Spleen (tissue), 11 donors: ENCODE measurements around the gene CPT1B. TPM values are rescaled to one million over a fixed set of nuclear protein-coding genes. Genes with fewer than 3 reads are reported as not detected.
A peak's percentile ranks its signal among the peaks of the same experiment; 100 is the strongest.

Source experiments
- DNase-seq: peaks from one replicate; pipeline ENCODE4 v3.0.0-alpha.2; 2020
- H3K27ac ChIP-seq, 8 donors: fragments of 200-600 bp; sonication (generic) in 7 of 8; 1 replicate in 4 of 8; 2 replicates in 4 of 8; pipeline versions ENCODE4 v1.5.0 to v1.8.0; 2016 to 2021; ENCODE audit warnings: inconsistent platforms in 4 of 8, mild to moderate bottlenecking in 4 of 8, moderate library complexity in 1 of 8
- H3K27me3 ChIP-seq, 7 donors: fragments of 200-600 bp; sonication (generic) in 6 of 7; replicated peaks in 1 of 7; 1 replicate in 4 of 7; 2 replicates in 3 of 7; pipeline versions ENCODE4 v1.5.0 to v1.8.0; 2016 to 2021; ENCODE audit warnings: inconsistent platforms in 3 of 7, mild to moderate bottlenecking in 1 of 7
- H3K36me3 ChIP-seq, 6 donors: fragments of 200-600 bp; sonication (generic) in 5 of 6; 1 replicate in 4 of 6; 2 replicates in 2 of 6; pipeline versions ENCODE4 v1.5.0 to v1.8.0; 2016 to 2021; ENCODE audit warnings: inconsistent platforms in 2 of 6
- H3K4me1 ChIP-seq, 6 donors: fragments of 200-600 bp; sonication (generic) in 5 of 6; 1 replicate in 3 of 6; 2 replicates in 3 of 6; pipeline versions ENCODE4 v1.5.0 to v1.8.0; 2016 to 2021; ENCODE audit warnings: inconsistent platforms in 3 of 6
- H3K4me3 ChIP-seq, 8 donors: fragments of 200-600 bp; sonication (generic) in 7 of 8; 1 replicate in 4 of 8; 2 replicates in 4 of 8; pipeline versions ENCODE4 v1.5.0 to v1.8.0; 2016 to 2021; ENCODE audit warnings: inconsistent platforms in 4 of 8, mild to moderate bottlenecking in 4 of 8, moderate library complexity in 2 of 8
- H3K9me3 ChIP-seq, 8 donors: fragments of 200-600 bp; sonication (generic) in 7 of 8; 1 replicate in 4 of 8; 2 replicates in 4 of 8; pipeline versions ENCODE4 v1.5.0 to v1.8.0; 2016 to 2021; ENCODE audit warnings: inconsistent platforms in 4 of 8
- CTCF ChIP-seq, 11 experiments: fragments of 200-600 bp in 7 of 11; fragments of 450-650 bp in 4 of 11; sonication (generic) in 4 of 11; IDR thresholded peaks in 8 of 11; conservative IDR thresholded peaks in 3 of 11; 1 replicate in 7 of 11; 2 replicates in 4 of 11; pipeline versions ENCODE4 v1.4.0 to v1.8.0; 2016 to 2021; ENCODE audit warnings: antibody characterized with exemption in 11 of 11, inconsistent platforms in 4 of 11, mild to moderate bottlenecking in 1 of 11
- POLR2A ChIP-seq, 3 donors: fragments of 450-650 bp; IDR thresholded peaks; one replicate each; pipeline ENCODE4 v1.5.1; 2017; ENCODE audit warnings: antibody characterized with exemption in 3 of 3, mild to moderate bottlenecking in 1 of 3
- POLR2AphosphoS5 ChIP-seq, 3 donors: sonication (generic); formaldehyde crosslinking; IDR thresholded peaks; one replicate each; pipeline ENCODE4 v1.5.1; 2017; ENCODE audit warnings: antibody characterized with exemption in 3 of 3
- WGBS, 5 donors: extraction: QIAGEN DNeasy Blood & Tissue Kit in 3 of 5; methylation state at CpG; one replicate each; pipeline versions ENCODE4 v1.1.5 to v1.1.7; 2013 to 2018; 5-methylcytosine and 5-hydroxymethylcytosine counted together
- intact Hi-C: fragments of 100-400 bp; cut with DNase I; formaldehyde crosslinking; loops from one replicate; pipeline ENCODE4 v1.15.0; 2023; ENCODE audit warnings: low total_unique reads
- polyA plus RNA-seq, 3 donors: library from polyadenylated mRNA; stranded (reverse); fragments of 200-250 nt; gene quantifications; one replicate each; pipeline ENCODE4 v1.2.1, GENCODE V29; 2013
- total RNA-seq, 7 donors: library from RNA; depleted of rRNA in 3 of 7; stranded (reverse); fragments of >200 nt in 3 of 7; fragmentation: NEBNext Ultra II Directional in 4 of 7; extraction: Animal tissue kit (Norgen Biotek cat#: 25700) in 4 of 7; gene quantifications; one replicate each; pipeline versions ENCODE4 v1.1.0 to v1.2.1, GENCODE V29; 2016 to 2021
- donor health status: healthy with polysubstance abuse.
- donor health status: DM: no; HTN: no; CAD: no; lungs with moderate emphysema.
- donor health status: DM: no; HTN: no; CAD: no.
- donor health status: Bipolar disorder and iron deficiency.
- donor health status: healthy.
- donor health status: DM: no; HTN: no; CAD: no.
- donor health status: DM: yes; HTN: yes; CAD: no.

CPT1B gene
- total and polyA plus RNA-seq, 10 donors: 23.6 to 55.3 (median 34.3) TPM

- peaks cover 4 to 15% (median 9%) of the 10 kb centered on the region in 6 donors for H3K4me1 ChIP-seq
- H3K27ac ChIP-seq: peak within 1 kb of the TSS; percentile 37 to 85 (median 63)
- no peaks in the 10 kb centered on the region for H3K27me3 ChIP-seq
- intact Hi-C loops: no loop called here
- H3K36me3 ChIP-seq: peaks cover 0 to 6% (median 0%) of the 10 kb centered on the region in 6 donors
- TF ChIP-seq POLR2A (IDR thresholded peaks at IDR 0.05): no peak
- TF ChIP-seq POLR2AphosphoS5 (IDR thresholded peaks at IDR 0.05): peak; percentile 91 to 94 (median 93)
- TF ChIP-seq CTCF (IDR thresholded peaks at IDR 0.05 in 8 of 11, conservative IDR thresholded peaks at IDR 0.05 in 3 of 11): peak; percentile 94 to 100 (median 99)
- peak within 1 kb of the TSS; percentile 38 to 67 (median 55) for H3K4me3 ChIP-seq
- WGBS, 5 donors: 1 to 11% (median 5%) methylated on average over 43 to 61 of the region's 61 CpGs
- no peaks in the 10 kb centered on the region for H3K9me3 ChIP-seq
- peak; percentile 99 for DNase-seq
Observed at GRCh38 chr22:50562523-50563412, 15.5 kb downstream of the CPT1B start, which contains the start of gene SYCE3. TSS of gene SYCE3 (minus strand) at chr22:50562919. CDS start at chr22:50556405, 6,514 bp downstream.

GRCh38 chr22:50561401-50562358 is 16.5 kb downstream of the CPT1B start:
- Histone ChIP-seq H3K36me3 (no peaks in the 10 kb centered on the region), H3K4me1 (peaks cover 4 to 15% (median 9%) of the 10 kb centered on the region in 6 donors), H3K27ac (no peak overlapping the region), H3K4me3 (no peak overlapping the region), H3K27me3 (no peaks in the 10 kb centered on the region), H3K9me3 (no peaks in the 10 kb centered on the region)
- WGBS, 5 donors: 78 to 86% (median 81%) methylated on average over 21 to 29 of the region's 34 CpGs
- no peak for DNase-seq
- intact Hi-C loops: no loop called here
- no peak for TF ChIP-seq POLR2AphosphoS5 (IDR thresholded peaks at IDR 0.05)
- TF ChIP-seq POLR2A (IDR thresholded peaks at IDR 0.05): no peak
- no peak for TF ChIP-seq CTCF (IDR thresholded peaks at IDR 0.05 in 8 of 11, conservative IDR thresholded peaks at IDR 0.05 in 3 of 11)

GRCh38 chr22:50560034-50560433 is 18.2 kb downstream of the CPT1B start:
- intact Hi-C loops: no loop called here
- Histone ChIP-seq H3K4me1 (peaks cover 4 to 15% (median 9%) of the 10 kb centered on the region in 6 donors), H3K27me3 (no peaks in the 10 kb centered on the region), H3K4me3 (no peak overlapping the region), H3K27ac (no peak overlapping the region), H3K9me3 (no peaks in the 10 kb centered on the region), H3K36me3 (no peaks in the 10 kb centered on the region)
- TF ChIP-seq POLR2A (IDR thresholded peaks at IDR 0.05) (no peak), POLR2AphosphoS5 (IDR thresholded peaks at IDR 0.05) (no peak), CTCF (IDR thresholded peaks at IDR 0.05 in 8 of 11, conservative IDR thresholded peaks at IDR 0.05 in 3 of 11) (no peak)
- WGBS, 5 donors: 79 to 92% (median 85%) methylated on average over 3 of the region's 3 CpGs
- DNase-seq: no peak
